ENCODE data around the gene EIF6.

The EIF6 gene

GRCh38 chr20:35303735-35304491, 19.3 kb upstream of the EIF6 start:
- H3K4me1 Mint-ChIP-seq (ENCODE audit: low read depth), result peaks cover 36% of the 10 kb centered on the region
- H3K27ac Mint-ChIP-seq, result peak overlapping the region; percentile 69
- peak overlapping the region; percentile 2 for H3K4me3 Mint-ChIP-seq
- H3K27me3 Mint-ChIP-seq (ENCODE audit: low read depth), result no peaks in the 10 kb centered on the region
- peaks cover 2% of the 10 kb centered on the region for H3K36me3 Mint-ChIP-seq (ENCODE audit: low read depth)
- no peaks in the 10 kb centered on the region for H3K9me3 Mint-ChIP-seq

- Mint-ChIP-seq H3K27ac (no peak overlapping the region), H3K9me3 (no peaks in the 10 kb centered on the region), H3K4me3 (no peak overlapping the region), H3K36me3 (ENCODE audit: low read depth) (peaks cover 2% of the 10 kb centered on the region), H3K4me1 (ENCODE audit: low read depth) (peaks cover 36% of the 10 kb centered on the region), H3K27me3 (ENCODE audit: low read depth) (no peaks in the 10 kb centered on the region)
Observed at GRCh38 chr20:35303382-35303734, 18.8 kb upstream of the EIF6 start.

- H3K27me3 Mint-ChIP-seq (ENCODE audit: low read depth), result no peaks in the 10 kb centered on the region
- H3K4me1 Mint-ChIP-seq (ENCODE audit: low read depth), result peaks cover 32% of the 10 kb centered on the region
- H3K27ac Mint-ChIP-seq, result no peak overlapping the region
- peaks cover 2% of the 10 kb centered on the region for H3K36me3 Mint-ChIP-seq (ENCODE audit: low read depth)
- no peak overlapping the region for H3K4me3 Mint-ChIP-seq
- H3K9me3 Mint-ChIP-seq, result no peaks in the 10 kb centered on the region
Observed at GRCh38 chr20:35302421-35303335, 18.1 kb upstream of the EIF6 start.

GRCh38 chr20:35301426-35301825, 16.9 kb upstream of the EIF6 start:
- H3K9me3 Mint-ChIP-seq, result no peaks in the 10 kb centered on the region
- H3K27ac Mint-ChIP-seq, result no peak overlapping the region
- H3K4me1 Mint-ChIP-seq (ENCODE audit: low read depth), result peaks cover 23% of the 10 kb centered on the region
- peaks cover 2% of the 10 kb centered on the region for H3K36me3 Mint-ChIP-seq (ENCODE audit: low read depth)
- H3K4me3 Mint-ChIP-seq, result no peak overlapping the region
- no peaks in the 10 kb centered on the region for H3K27me3 Mint-ChIP-seq (ENCODE audit: low read depth)

GRCh38 chr20:35300469-35301262, 16.1 kb upstream of the EIF6 start:
- H3K9me3 Mint-ChIP-seq, result no peaks in the 10 kb centered on the region
- no peak overlapping the region for H3K4me3 Mint-ChIP-seq
- H3K27ac Mint-ChIP-seq, result no peak overlapping the region
- no peaks in the 10 kb centered on the region for H3K27me3 Mint-ChIP-seq (ENCODE audit: low read depth)
- peaks cover 17% of the 10 kb centered on the region for H3K4me1 Mint-ChIP-seq (ENCODE audit: low read depth)
- H3K36me3 Mint-ChIP-seq (ENCODE audit: low read depth), result no peaks in the 10 kb centered on the region

GRCh38 chr20:35299780-35300179, 15.2 kb upstream of the EIF6 start:
- Mint-ChIP-seq H3K4me3 (no peak overlapping the region), H3K9me3 (no peaks in the 10 kb centered on the region), H3K36me3 (ENCODE audit: low read depth) (no peaks in the 10 kb centered on the region), H3K27ac (no peak overlapping the region), H3K27me3 (ENCODE audit: low read depth) (no peaks in the 10 kb centered on the region), H3K4me1 (ENCODE audit: low read depth) (peaks cover 9% of the 10 kb centered on the region)

- no peak overlapping the region for H3K27ac Mint-ChIP-seq
- no peak overlapping the region for H3K4me3 Mint-ChIP-seq
- H3K9me3 Mint-ChIP-seq, result no peaks in the 10 kb centered on the region
Observed at GRCh38 chr20:35298264-35298663, 13.7 kb upstream of the EIF6 start.

GRCh38 chr20:35297740-35298139, 13.2 kb upstream of the EIF6 start:
- Mint-ChIP-seq H3K9me3 (no peaks in the 10 kb centered on the region), H3K4me3 (no peak overlapping the region), H3K36me3 (ENCODE audit: low read depth) (no peaks in the 10 kb centered on the region), H3K4me1 (ENCODE audit: low read depth) (no peaks in the 10 kb centered on the region), H3K27me3 (ENCODE audit: low read depth) (no peaks in the 10 kb centered on the region), H3K27ac (no peak overlapping the region)

More at GRCh38 chr20:35298264-35298663, 13.7 kb upstream of the EIF6 start:
- Mint-ChIP-seq H3K36me3 (ENCODE audit: low read depth) (no peaks in the 10 kb centered on the region), H3K27me3 (ENCODE audit: low read depth) (no peaks in the 10 kb centered on the region), H3K4me1 (ENCODE audit: low read depth) (no peaks in the 10 kb centered on the region)

- Mint-ChIP-seq H3K27me3 (ENCODE audit: low read depth) (no peaks in the 10 kb centered on the region), H3K9me3 (no peaks in the 10 kb centered on the region), H3K4me1 (ENCODE audit: low read depth) (no peaks in the 10 kb centered on the region), H3K36me3 (ENCODE audit: low read depth) (no peaks in the 10 kb centered on the region), H3K27ac (no peak overlapping the region), H3K4me3 (no peak overlapping the region)
Observed at GRCh38 chr20:35297155-35297554, 12.6 kb upstream of the EIF6 start.

GRCh38 chr20:35296101-35296554, 11.6 kb upstream of the EIF6 start:
- Mint-ChIP-seq H3K9me3 (no peaks in the 10 kb centered on the region), H3K4me3 (no peak overlapping the region), H3K4me1 (ENCODE audit: low read depth) (no peaks in the 10 kb centered on the region), H3K27me3 (ENCODE audit: low read depth) (no peaks in the 10 kb centered on the region), H3K27ac (no peak overlapping the region), H3K36me3 (ENCODE audit: low read depth) (no peaks in the 10 kb centered on the region)

GRCh38 chr20:35295674-35296073, 11.1 kb upstream of the EIF6 start:
- H3K27me3 Mint-ChIP-seq (ENCODE audit: low read depth), result no peaks in the 10 kb centered on the region
- no peaks in the 10 kb centered on the region for H3K36me3 Mint-ChIP-seq (ENCODE audit: low read depth)
- H3K4me1 Mint-ChIP-seq (ENCODE audit: low read depth), result no peaks in the 10 kb centered on the region
- no peaks in the 10 kb centered on the region for H3K9me3 Mint-ChIP-seq
- H3K27ac Mint-ChIP-seq, result no peak overlapping the region
- no peak overlapping the region for H3K4me3 Mint-ChIP-seq

- Mint-ChIP-seq H3K27ac (no peak overlapping the region), H3K9me3 (no peaks in the 10 kb centered on the region), H3K36me3 (ENCODE audit: low read depth) (no peaks in the 10 kb centered on the region), H3K4me1 (ENCODE audit: low read depth) (no peaks in the 10 kb centered on the region), H3K27me3 (ENCODE audit: low read depth) (no peaks in the 10 kb centered on the region), H3K4me3 (no peak overlapping the region)
Observed at GRCh38 chr20:35295058-35295457, 10.5 kb upstream of the EIF6 start.

- H3K9me3 Mint-ChIP-seq, result no peaks in the 10 kb centered on the region
- no peaks in the 10 kb centered on the region for H3K4me1 Mint-ChIP-seq (ENCODE audit: low read depth)
- no peaks in the 10 kb centered on the region for H3K36me3 Mint-ChIP-seq (ENCODE audit: low read depth)
- H3K27ac Mint-ChIP-seq, result no peak overlapping the region
- H3K27me3 Mint-ChIP-seq (ENCODE audit: low read depth), result no peaks in the 10 kb centered on the region
- H3K4me3 Mint-ChIP-seq, result no peak overlapping the region
Observed at GRCh38 chr20:35294293-35294685, 9.7 kb upstream of the EIF6 start.
